Measurements from ENCODE around the gene PKP4. TPM values are rescaled to one million over a fixed set of nuclear protein-coding genes. Genes with fewer than 3 reads are reported as not detected.

Gene PKP4
- total RNA-seq, 1 experiment from 2014 or later: not detected

DNA sequence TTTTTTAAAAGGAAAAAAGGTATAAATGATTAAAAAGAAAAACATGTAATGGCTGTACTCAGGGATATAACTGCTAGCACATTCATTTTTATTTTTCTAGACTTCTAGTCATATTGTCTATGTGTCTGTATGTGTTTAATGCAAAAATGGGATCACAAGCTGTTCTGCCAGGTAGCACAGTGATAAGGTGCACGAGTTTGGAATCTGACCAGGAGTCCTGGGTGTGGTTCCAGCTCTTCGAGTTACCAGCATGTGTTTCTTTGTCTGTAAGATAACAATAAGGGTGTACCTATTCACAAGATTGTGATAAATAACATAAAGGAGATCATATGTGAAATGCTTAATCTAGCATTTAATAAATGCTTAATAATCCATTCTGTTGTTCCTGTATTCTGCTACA, 145.3 kb downstream of the PKP4 start:
- no peak for DNase-seq
- Histone ChIP-seq H3K9ac (ENCODE audit: low read length) (no peak overlapping the region), H2AFZ (ENCODE audit: low read length) (no peak overlapping the region), H3K27ac (ENCODE audit: low read length) (no peak overlapping the region), H3K9me3 (ENCODE audit: low read length) (no peaks in the 10 kb centered on the region), H3K4me2 (ENCODE audit: low read depth, low read length, poor library complexity, severe bottlenecking) (no peak overlapping the region), H3K36me3 (ENCODE audit: insufficient read depth, low read length) (no peaks in the 10 kb centered on the region), H3K4me1 (ENCODE audit: low read length) (no peaks in the 10 kb centered on the region), H3K27me3 (ENCODE audit: low read length) (no peaks in the 10 kb centered on the region), H4K20me1 (ENCODE audit: insufficient read depth, low read depth, low read length) (no peaks in the 10 kb centered on the region), H3K4me3 (ENCODE audit: low read length) (no peak overlapping the region), H3K79me2 (ENCODE audit: low read length) (no peaks in the 10 kb centered on the region), H3K9me2 (replicated peaks; ENCODE audit: insufficient read depth, low read length) (no peaks in the 10 kb centered on the region)

DNA sequence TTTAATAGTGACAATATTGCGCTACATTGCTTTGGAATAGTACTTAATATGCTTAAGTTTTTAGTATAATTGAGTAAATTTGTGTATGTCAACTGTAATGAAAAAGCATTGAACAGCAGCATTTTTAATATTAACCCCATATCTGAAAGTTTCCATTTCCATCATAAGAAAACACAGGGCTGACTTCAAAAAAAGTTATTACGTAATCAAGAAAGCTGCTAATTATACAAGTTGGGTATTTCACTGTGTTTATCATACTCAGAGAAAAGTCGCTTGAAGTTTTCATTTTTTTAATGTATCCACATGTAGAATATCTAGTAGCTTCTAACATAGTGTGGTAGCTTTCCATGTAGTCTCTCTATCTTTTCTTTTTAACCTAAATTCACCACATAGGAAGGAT, 146.5 kb downstream of the PKP4 start:
- no peak for DNase-seq
- no peak overlapping the region for H3K9ac ChIP-seq (ENCODE audit: low read length)
- H3K4me1 ChIP-seq (ENCODE audit: low read length): no peaks in the 10 kb centered on the region
- no peak overlapping the region for H2AFZ ChIP-seq (ENCODE audit: low read length)
- H3K36me3 ChIP-seq (ENCODE audit: insufficient read depth, low read length): no peaks in the 10 kb centered on the region
- H3K9me3 ChIP-seq (ENCODE audit: low read length): no peaks in the 10 kb centered on the region
- no peak overlapping the region for H3K4me3 ChIP-seq (ENCODE audit: low read length)
- no peaks in the 10 kb centered on the region for H3K79me2 ChIP-seq (ENCODE audit: low read length)
- no peaks in the 10 kb centered on the region for H3K27me3 ChIP-seq (ENCODE audit: low read length)
- no peak overlapping the region for H3K4me2 ChIP-seq (ENCODE audit: low read depth, low read length, poor library complexity, severe bottlenecking)
- no peaks in the 10 kb centered on the region for H3K9me2 ChIP-seq (replicated peaks; ENCODE audit: insufficient read depth, low read length)
- H3K27ac ChIP-seq (ENCODE audit: low read length): no peak overlapping the region
- H4K20me1 ChIP-seq (ENCODE audit: insufficient read depth, low read depth, low read length): no peaks in the 10 kb centered on the region

DNA sequence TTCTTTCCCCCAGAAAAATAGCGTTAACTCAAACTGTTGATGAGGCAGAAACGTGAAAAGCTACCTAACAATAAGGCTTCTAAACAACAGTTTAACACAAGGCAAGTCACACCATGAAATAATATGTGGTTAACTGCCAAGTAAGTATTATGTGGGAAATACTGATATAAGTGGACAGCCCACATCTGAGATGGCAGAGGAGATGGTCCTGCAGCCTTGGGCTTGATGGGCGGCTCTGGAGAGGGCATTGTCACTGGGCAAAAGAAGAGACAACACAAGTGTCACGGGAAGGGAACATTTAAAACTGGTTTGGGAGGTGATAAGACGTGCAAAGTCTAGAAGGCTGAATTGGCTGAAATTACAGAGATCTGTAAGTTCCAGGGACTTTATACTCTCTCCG, 147.2 kb downstream of the PKP4 start:
- Histone ChIP-seq H3K27me3 (ENCODE audit: low read length) (no peaks in the 10 kb centered on the region), H2AFZ (ENCODE audit: low read length) (no peak overlapping the region), H3K4me2 (ENCODE audit: low read depth, low read length, poor library complexity, severe bottlenecking) (no peak overlapping the region), H3K4me1 (ENCODE audit: low read length) (no peaks in the 10 kb centered on the region), H3K9me3 (ENCODE audit: low read length) (no peaks in the 10 kb centered on the region), H3K9me2 (replicated peaks; ENCODE audit: insufficient read depth, low read length) (no peaks in the 10 kb centered on the region), H3K27ac (ENCODE audit: low read length) (no peak overlapping the region), H4K20me1 (ENCODE audit: insufficient read depth, low read depth, low read length) (no peaks in the 10 kb centered on the region), H3K36me3 (ENCODE audit: insufficient read depth, low read length) (no peaks in the 10 kb centered on the region), H3K79me2 (ENCODE audit: low read length) (no peaks in the 10 kb centered on the region), H3K9ac (ENCODE audit: low read length) (no peak overlapping the region), H3K4me3 (ENCODE audit: low read length) (no peak overlapping the region)
- no peak for DNase-seq

DNA sequence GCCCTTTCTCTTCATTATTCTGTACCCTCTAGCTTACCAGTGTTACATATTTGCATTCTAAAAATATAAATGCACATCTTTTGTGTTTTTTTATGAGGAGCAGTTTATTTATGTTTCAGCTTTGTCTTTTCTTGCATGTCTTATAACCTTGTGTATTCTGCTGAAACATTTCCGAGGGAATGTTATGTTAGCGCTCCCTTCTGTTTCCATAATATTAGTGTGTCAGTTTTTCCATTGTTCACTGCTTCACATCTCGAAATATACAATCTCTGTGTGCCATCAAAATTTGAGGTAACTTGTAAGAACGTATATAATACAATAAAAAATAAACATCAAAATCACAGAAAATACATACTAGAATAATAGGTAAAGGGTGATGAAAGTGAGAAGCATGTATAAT, 153.3 kb downstream of the PKP4 start:
- Histone ChIP-seq H3K27me3 (ENCODE audit: low read length) (no peaks in the 10 kb centered on the region), H3K4me2 (ENCODE audit: low read depth, low read length, poor library complexity, severe bottlenecking) (no peak overlapping the region), H4K20me1 (ENCODE audit: insufficient read depth, low read depth, low read length) (no peaks in the 10 kb centered on the region), H3K36me3 (ENCODE audit: insufficient read depth, low read length) (no peaks in the 10 kb centered on the region), H3K4me3 (ENCODE audit: low read length) (no peak overlapping the region), H3K4me1 (ENCODE audit: low read length) (no peaks in the 10 kb centered on the region), H3K79me2 (ENCODE audit: low read length) (no peaks in the 10 kb centered on the region), H3K9me3 (ENCODE audit: low read length) (no peaks in the 10 kb centered on the region), H3K9me2 (replicated peaks; ENCODE audit: insufficient read depth, low read length) (no peaks in the 10 kb centered on the region), H2AFZ (ENCODE audit: low read length) (no peak overlapping the region), H3K9ac (ENCODE audit: low read length) (no peak overlapping the region), H3K27ac (ENCODE audit: low read length) (no peak overlapping the region)
- no peak for DNase-seq

DNA sequence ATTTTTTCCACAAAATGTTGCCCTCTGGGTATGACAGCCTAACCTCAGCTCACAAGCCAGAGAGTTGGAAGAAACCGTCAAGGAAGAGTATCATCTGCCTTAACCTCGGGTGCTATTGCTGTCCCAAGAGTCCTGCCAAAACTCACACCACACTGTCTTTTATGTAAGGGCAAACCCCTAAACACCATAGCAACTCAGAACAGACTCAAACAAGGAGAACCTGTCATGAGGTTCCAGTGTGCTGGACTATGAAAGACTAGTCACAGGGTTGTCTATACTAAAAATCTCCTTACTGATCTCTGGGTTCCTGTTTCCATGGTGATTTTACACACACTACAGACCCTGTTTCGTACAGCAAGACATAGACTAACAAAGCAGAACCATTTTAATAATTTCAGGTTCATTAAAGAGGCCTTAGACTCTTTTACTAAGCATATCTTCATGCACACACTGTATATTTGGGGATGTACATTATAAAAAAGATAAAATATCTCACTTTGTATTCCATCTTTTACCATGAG, 159.8 kb downstream of the PKP4 start:
- H3K36me3 ChIP-seq (ENCODE audit: insufficient read depth, low read length): no peaks in the 10 kb centered on the region
- H3K9me3 ChIP-seq (ENCODE audit: low read length): no peaks in the 10 kb centered on the region
- no peak overlapping the region for H2AFZ ChIP-seq (ENCODE audit: low read length)
- H4K20me1 ChIP-seq (ENCODE audit: insufficient read depth, low read depth, low read length): no peaks in the 10 kb centered on the region
- H3K4me3 ChIP-seq (ENCODE audit: low read length): no peak overlapping the region
- no peaks in the 10 kb centered on the region for H3K27me3 ChIP-seq (ENCODE audit: low read length)
- DNase-seq: no peak
- no peak overlapping the region for H3K27ac ChIP-seq (ENCODE audit: low read length)
- no peaks in the 10 kb centered on the region for H3K4me1 ChIP-seq (ENCODE audit: low read length)
- no peaks in the 10 kb centered on the region for H3K9me2 ChIP-seq (replicated peaks; ENCODE audit: insufficient read depth, low read length)
- no peaks in the 10 kb centered on the region for H3K79me2 ChIP-seq (ENCODE audit: low read length)
- H3K4me2 ChIP-seq (ENCODE audit: low read depth, low read length, poor library complexity, severe bottlenecking): no peak overlapping the region
- H3K9ac ChIP-seq (ENCODE audit: low read length): no peak overlapping the region

DNA sequence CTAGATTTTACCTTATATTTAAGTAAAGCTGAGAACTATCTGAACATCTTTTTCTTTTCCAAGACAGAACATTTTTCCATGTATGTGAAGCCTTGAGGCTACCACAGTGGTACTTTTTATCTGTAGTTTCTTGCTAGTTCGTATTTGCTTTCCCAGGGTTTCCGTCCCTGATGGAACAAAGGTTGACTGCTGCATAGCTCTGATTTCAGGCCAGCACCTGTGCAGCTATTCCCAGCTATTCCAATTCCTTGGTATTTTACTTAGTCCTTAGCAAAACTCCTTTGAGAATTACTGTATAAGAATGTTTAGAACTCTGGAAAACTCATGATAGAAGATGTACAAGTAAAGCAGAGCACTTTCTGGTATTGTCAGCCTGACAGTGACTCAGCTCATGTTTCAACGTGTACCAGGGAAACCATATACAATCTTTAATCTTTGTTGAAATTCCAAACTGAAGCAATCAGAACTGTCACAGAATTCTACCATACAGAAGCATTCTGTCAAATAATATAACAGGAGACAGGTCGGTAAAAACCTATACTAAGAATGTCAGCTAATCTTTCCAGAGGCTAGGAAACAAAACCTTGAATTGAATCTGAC, 162.2 kb downstream of the PKP4 start:
- H4K20me1 ChIP-seq (ENCODE audit: insufficient read depth, low read depth, low read length): no peaks in the 10 kb centered on the region
- H3K4me1 ChIP-seq (ENCODE audit: low read length): no peaks in the 10 kb centered on the region
- H3K4me2 ChIP-seq (ENCODE audit: low read depth, low read length, poor library complexity, severe bottlenecking): no peak overlapping the region
- no peaks in the 10 kb centered on the region for H3K36me3 ChIP-seq (ENCODE audit: insufficient read depth, low read length)
- DNase-seq: no peak
- no peak overlapping the region for H3K4me3 ChIP-seq (ENCODE audit: low read length)
- no peak overlapping the region for H2AFZ ChIP-seq (ENCODE audit: low read length)
- H3K9ac ChIP-seq (ENCODE audit: low read length): no peak overlapping the region
- H3K9me2 ChIP-seq (replicated peaks; ENCODE audit: insufficient read depth, low read length): no peaks in the 10 kb centered on the region
- no peak overlapping the region for H3K27ac ChIP-seq (ENCODE audit: low read length)
- H3K9me3 ChIP-seq (ENCODE audit: low read length): no peaks in the 10 kb centered on the region
- H3K27me3 ChIP-seq (ENCODE audit: low read length): no peaks in the 10 kb centered on the region
- H3K79me2 ChIP-seq (ENCODE audit: low read length): no peaks in the 10 kb centered on the region

DNA sequence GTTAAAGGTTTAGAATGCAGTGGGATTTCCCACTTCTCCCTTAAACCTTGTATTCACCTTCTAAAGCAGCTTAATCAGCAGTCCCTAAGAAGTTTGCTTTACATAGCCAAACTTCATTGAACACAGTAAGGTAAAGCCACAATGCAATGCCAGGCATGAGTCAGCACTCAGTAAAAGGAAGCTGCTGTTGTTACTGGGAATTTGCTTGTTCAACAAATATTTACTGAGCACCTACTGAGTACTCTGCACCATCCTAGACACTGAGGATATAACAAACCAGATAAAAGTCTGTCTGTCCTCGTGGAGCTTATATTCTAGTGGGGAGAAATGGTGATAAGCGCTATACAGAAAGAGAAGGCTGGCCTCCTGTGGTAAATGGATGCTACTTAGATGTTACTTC, 162.7 kb downstream of the PKP4 start:
- Histone ChIP-seq H3K4me2 (ENCODE audit: low read depth, low read length, poor library complexity, severe bottlenecking) (no peak overlapping the region), H3K9me3 (ENCODE audit: low read length) (no peaks in the 10 kb centered on the region), H3K9me2 (replicated peaks; ENCODE audit: insufficient read depth, low read length) (no peaks in the 10 kb centered on the region), H3K27me3 (ENCODE audit: low read length) (no peaks in the 10 kb centered on the region), H4K20me1 (ENCODE audit: insufficient read depth, low read depth, low read length) (no peaks in the 10 kb centered on the region), H3K4me3 (ENCODE audit: low read length) (no peak overlapping the region), H3K36me3 (ENCODE audit: insufficient read depth, low read length) (no peaks in the 10 kb centered on the region), H3K9ac (ENCODE audit: low read length) (no peak overlapping the region), H3K4me1 (ENCODE audit: low read length) (no peaks in the 10 kb centered on the region), H3K27ac (ENCODE audit: low read length) (no peak overlapping the region), H2AFZ (ENCODE audit: low read length) (no peak overlapping the region), H3K79me2 (ENCODE audit: low read length) (no peaks in the 10 kb centered on the region)
- no peak for DNase-seq

DNA sequence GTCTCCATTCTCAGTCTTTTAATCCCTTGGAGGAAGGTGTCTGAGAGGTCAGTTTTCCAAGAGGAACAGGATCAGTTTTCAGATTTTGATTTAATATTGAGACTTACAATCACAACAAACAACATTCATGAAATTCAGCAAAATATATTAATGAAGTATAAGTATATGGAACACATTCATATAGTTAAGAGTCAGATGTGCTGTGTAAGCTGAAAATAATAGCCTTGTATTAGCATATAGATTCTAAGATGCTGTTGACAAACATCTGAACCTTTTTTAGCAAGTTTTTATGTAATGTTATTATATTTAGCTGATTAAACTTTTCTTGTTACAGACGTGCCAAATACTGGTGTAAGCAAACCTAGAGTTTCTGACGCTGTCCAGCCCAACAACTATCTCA, 163.9 kb downstream of the PKP4 start:
- no peaks in the 10 kb centered on the region for H3K36me3 ChIP-seq (ENCODE audit: insufficient read depth, low read length)
- H3K27me3 ChIP-seq (ENCODE audit: low read length): no peaks in the 10 kb centered on the region
- no peak overlapping the region for H3K9ac ChIP-seq (ENCODE audit: low read length)
- no peak overlapping the region for H3K4me2 ChIP-seq (ENCODE audit: low read depth, low read length, poor library complexity, severe bottlenecking)
- H3K27ac ChIP-seq (ENCODE audit: low read length): no peak overlapping the region
- no peaks in the 10 kb centered on the region for H3K79me2 ChIP-seq (ENCODE audit: low read length)
- no peaks in the 10 kb centered on the region for H3K4me1 ChIP-seq (ENCODE audit: low read length)
- H4K20me1 ChIP-seq (ENCODE audit: insufficient read depth, low read depth, low read length): no peaks in the 10 kb centered on the region
- no peak overlapping the region for H2AFZ ChIP-seq (ENCODE audit: low read length)
- no peak overlapping the region for H3K4me3 ChIP-seq (ENCODE audit: low read length)
- no peak for DNase-seq
- no peaks in the 10 kb centered on the region for H3K9me2 ChIP-seq (replicated peaks; ENCODE audit: insufficient read depth, low read length)
- H3K9me3 ChIP-seq (ENCODE audit: low read length): no peaks in the 10 kb centered on the region
